ENCODE data around the gene SNRPD3. TPM values are rescaled to one million over a fixed set of nuclear protein-coding genes. Genes with fewer than 3 reads are reported as not detected.

The SNRPD3 gene
- total RNA-seq, 4 donors from 2014 or later: 98.7 to 127 (median 111) TPM

GRCh38 chr22:24563246-24563645 is 7.4 kb downstream of the SNRPD3 start:
- 75 to 80% methylated on average over 2 of the region's 2 CpGs for WGBS, 2 donors
- TF ChIP-seq EP300 (IDR thresholded peaks at IDR 0.05) (no peak), POLR2A (IDR thresholded peaks at IDR 0.05) (no peak), CTCF (IDR thresholded peaks at IDR 0.05) (no peak)
- H3K36me3 ChIP-seq: peaks cover 4 to 46% (median 15%) of the 10 kb centered on the region in 3 donors

GRCh38 chr22:24564376-24565058 is 8.7 kb downstream of the SNRPD3 start:
- Histone ChIP-seq H3K4me1 (peaks cover 3 to 63% (median 14%) of the 10 kb centered on the region in 4 donors), H3K36me3 (peaks cover 13 to 46% (median 18%) of the 10 kb centered on the region in 3 donors), H3K27me3 (no peaks in the 10 kb centered on the region), H3K9me3 (no peaks in the 10 kb centered on the region), H3K4me3 (no peak overlapping the region), H3K27ac (peak overlapping the region in 1 of 4 donors; percentile 17)
- TF ChIP-seq CTCF (IDR thresholded peaks at IDR 0.05): no peak
- no peak for TF ChIP-seq POLR2A (IDR thresholded peaks at IDR 0.05)
- no peak for TF ChIP-seq EP300 (IDR thresholded peaks at IDR 0.05)
- WGBS, 2 donors: 43 to 57% methylated on average over 2 of the region's 2 CpGs
- no peak for DNase-seq (ENCODE audit: low spot score in 2 of 2)

More at GRCh38 chr22:24563246-24563645, 7.4 kb downstream of the SNRPD3 start:
- Histone ChIP-seq H3K9me3 (no peaks in the 10 kb centered on the region), H3K27me3 (no peaks in the 10 kb centered on the region), H3K4me1 (peaks cover 3 to 75% (median 14%) of the 10 kb centered on the region in 4 donors), H3K27ac (no peak overlapping the region), H3K4me3 (no peak overlapping the region)
- no peak for DNase-seq (ENCODE audit: low spot score in 2 of 2)

- Histone ChIP-seq H3K27ac (peak overlapping the region in 1 of 4 donors; percentile 57), H3K4me1 (peaks cover 3 to 65% (median 14%) of the 10 kb centered on the region in 4 donors), H3K27me3 (no peaks in the 10 kb centered on the region), H3K4me3 (no peak overlapping the region), H3K36me3 (peaks cover 13 to 48% (median 18%) of the 10 kb centered on the region in 3 donors), H3K9me3 (no peaks in the 10 kb centered on the region)
- 87 to 88% methylated on average over 2 of the region's 2 CpGs for WGBS, 2 donors
- DNase-seq (ENCODE audit: low spot score in 2 of 2): no peak
- TF ChIP-seq CTCF (IDR thresholded peaks at IDR 0.05) (no peak), EP300 (IDR thresholded peaks at IDR 0.05) (no peak), POLR2A (IDR thresholded peaks at IDR 0.05) (no peak)
Measured at GRCh38 chr22:24565077-24565476, 9.3 kb downstream of the SNRPD3 start.

- Histone ChIP-seq H3K27me3 (no peaks in the 10 kb centered on the region), H3K27ac (peak overlapping the region in 2 of 4 donors; percentile 18 to 19), H3K4me1 (peaks cover 3 to 69% (median 14%) of the 10 kb centered on the region in 4 donors), H3K36me3 (peaks cover 8 to 51% (median 20%) of the 10 kb centered on the region in 3 donors), H3K4me3 (no peak overlapping the region), H3K9me3 (no peaks in the 10 kb centered on the region)
- WGBS, 2 donors: 48% methylated on average over 7 to 8 of the region's 8 CpGs
- TF ChIP-seq POLR2A (IDR thresholded peaks at IDR 0.05): no peak
- no peak for TF ChIP-seq EP300 (IDR thresholded peaks at IDR 0.05)
- no peak for TF ChIP-seq CTCF (IDR thresholded peaks at IDR 0.05)
- no peak for DNase-seq (ENCODE audit: low spot score in 2 of 2)
Measured at GRCh38 chr22:24566899-24567511, 11.2 kb downstream of the SNRPD3 start.

GRCh38 chr22:24567668-24568067 is 11.9 kb downstream of the SNRPD3 start:
- WGBS, 2 donors: 84 to 85% methylated on average over 10 of the region's 10 CpGs
- Histone ChIP-seq H3K4me1 (peaks cover 3 to 69% (median 14%) of the 10 kb centered on the region in 4 donors), H3K27me3 (no peaks in the 10 kb centered on the region), H3K9me3 (no peaks in the 10 kb centered on the region), H3K27ac (no peak overlapping the region), H3K4me3 (no peak overlapping the region), H3K36me3 (peaks cover 8 to 51% (median 27%) of the 10 kb centered on the region in 3 donors)
- TF ChIP-seq POLR2A (IDR thresholded peaks at IDR 0.05) (no peak), CTCF (IDR thresholded peaks at IDR 0.05) (no peak), EP300 (IDR thresholded peaks at IDR 0.05) (no peak)
- DNase-seq (ENCODE audit: low spot score in 2 of 2): no peak
